ENCODE measurements around the gene CTNNA3. TPM values are rescaled to one million over a fixed set of nuclear protein-coding genes. Genes with fewer than 3 reads are reported as not detected.

Gene CTNNA3
- polyA plus RNA-seq, 1 experiment, result 0.26 TPM

GRCh38 chr10:66964946-66965345, 731.0 kb downstream of the CTNNA3 start:
- no peaks in the 10 kb centered on the region for H3K9me3 ChIP-seq (ENCODE audit: control insufficient read depth, insufficient read depth, low read length)
- no peak overlapping the region for H3K27ac ChIP-seq (ENCODE audit: low read depth, low read length)
- POLR2A ChIA-PET, result no interaction called here
- no peak overlapping the region for H3K4me3 ChIP-seq (ENCODE audit: low read depth, low read length)
- no peak for DNase-seq (ENCODE audit: low read depth, low spot score)
- no peaks in the 10 kb centered on the region for H3K27me3 ChIP-seq (ENCODE audit: control insufficient read depth, insufficient read depth, low read length)
- CTCF ChIA-PET, result no interaction called here
- TF ChIP-seq CTCF (IDR thresholded peaks at IDR 0.05; ENCODE audit: low read depth, low read length), result no peak

- TF ChIP-seq CTCF (IDR thresholded peaks at IDR 0.05; ENCODE audit: low read depth, low read length), result no peak
- POLR2A ChIA-PET, result no interaction called here
- no peak overlapping the region for H3K4me3 ChIP-seq (ENCODE audit: low read depth, low read length)
- CTCF ChIA-PET, result no interaction called here
- no peak for DNase-seq (ENCODE audit: low read depth, low spot score)
- H3K9me3 ChIP-seq (ENCODE audit: control insufficient read depth, insufficient read depth, low read length), result no peaks in the 10 kb centered on the region
- H3K27me3 ChIP-seq (ENCODE audit: control insufficient read depth, insufficient read depth, low read length), result no peaks in the 10 kb centered on the region
- H3K27ac ChIP-seq (ENCODE audit: low read depth, low read length), result no peak overlapping the region
Observed at GRCh38 chr10:66958466-66958865, 737.5 kb downstream of the CTNNA3 start.

GRCh38 chr10:66951896-66952295, 744.1 kb downstream of the CTNNA3 start:
- DNase-seq (ENCODE audit: low read depth, low spot score), result no peak
- Histone ChIP-seq H3K4me3 (ENCODE audit: low read depth, low read length) (no peak overlapping the region), H3K27me3 (ENCODE audit: control insufficient read depth, insufficient read depth, low read length) (no peaks in the 10 kb centered on the region), H3K27ac (ENCODE audit: low read depth, low read length) (no peak overlapping the region), H3K9me3 (ENCODE audit: control insufficient read depth, insufficient read depth, low read length) (no peaks in the 10 kb centered on the region)
- TF ChIP-seq CTCF (IDR thresholded peaks at IDR 0.05; ENCODE audit: low read depth, low read length), result no peak
- ChIA-PET POLR2A (no interaction called here), CTCF (interaction anchor here (1.1 kb wide), 1 partner anchor 20 kb away, joined by 3 read pairs; no protein-coding TSS in a partner anchor)

GRCh38 chr10:66943590-66943989, 752.4 kb downstream of the CTNNA3 start:
- Histone ChIP-seq H3K27ac (ENCODE audit: low read depth, low read length) (no peak overlapping the region), H3K9me3 (ENCODE audit: control insufficient read depth, insufficient read depth, low read length) (no peaks in the 10 kb centered on the region), H3K27me3 (ENCODE audit: control insufficient read depth, insufficient read depth, low read length) (no peaks in the 10 kb centered on the region), H3K4me3 (ENCODE audit: low read depth, low read length) (no peak overlapping the region)
- TF ChIP-seq CTCF (IDR thresholded peaks at IDR 0.05; ENCODE audit: low read depth, low read length), result no peak
- no peak for DNase-seq (ENCODE audit: low read depth, low spot score)
- CTCF ChIA-PET, result no interaction called here
- POLR2A ChIA-PET, result no interaction called here

- POLR2A ChIA-PET, result no interaction called here
- Histone ChIP-seq H3K4me3 (ENCODE audit: low read depth, low read length) (no peak overlapping the region), H3K9me3 (ENCODE audit: control insufficient read depth, insufficient read depth, low read length) (no peaks in the 10 kb centered on the region), H3K27me3 (ENCODE audit: control insufficient read depth, insufficient read depth, low read length) (no peaks in the 10 kb centered on the region), H3K27ac (ENCODE audit: low read depth, low read length) (no peak overlapping the region)
- no peak for DNase-seq (ENCODE audit: low read depth, low spot score)
- CTCF ChIA-PET, result no interaction called here
- TF ChIP-seq CTCF (IDR thresholded peaks at IDR 0.05; ENCODE audit: low read depth, low read length), result no peak
Observed at GRCh38 chr10:66942407-66942806, 753.6 kb downstream of the CTNNA3 start.
